HG03097 (cell line): ENCODE results near the gene CST9.

ENCODE experiments used
- ATAC-seq: cut with Tn5 transposase; IDR thresholded peaks from one replicate; pipeline ENCODE4 v1.9.1; 2021; ENCODE audit not compliant: unreplicated experiment, low FRiP score

CST9 gene

GRCh38 chr20:23562721-23563342 lies 42.9 kb downstream of the CST9 start:
- no peak for ATAC-seq

GRCh38 chr20:23554401-23554800 lies 51.3 kb downstream of the CST9 start:
- ATAC-seq = no peak
